Stimulated activated CD8-positive, alpha-beta memory T cell treated with anti-CD3 and anti-CD28 coated beads, Interleukin-12 subunit alpha, Interleukin-12 subunit beta, amount 100 ng/mL, for 24 hours (primary cell): ENCODE measurements around the gene CALN1.

Source experiments
- DNase-seq: peaks from one replicate; pipeline ENCODE4 v3.0.0-alpha.2; 2020; ENCODE audit errors: extremely low read depth

The CALN1 gene

GRCh38 chr7:72183835-72184234 is 228.3 kb downstream of the CALN1 start:
- no peak for DNase-seq

GRCh38 chr7:72182036-72182435 is 230.1 kb downstream of the CALN1 start:
- DNase-seq, result no peak

GRCh38 chr7:72176875-72177274 is 235.3 kb downstream of the CALN1 start:
- no peak for DNase-seq

- no peak for DNase-seq
Observed at GRCh38 chr7:72170475-72170874, 241.7 kb downstream of the CALN1 start.

- DNase-seq, result no peak
Observed at GRCh38 chr7:72163271-72163670, 248.9 kb downstream of the CALN1 start.

GRCh38 chr7:72161534-72161933 is 250.6 kb downstream of the CALN1 start:
- no peak for DNase-seq

GRCh38 chr7:72159911-72160310 is 252.2 kb downstream of the CALN1 start:
- DNase-seq, result no peak

- DNase-seq, result no peak
Observed at GRCh38 chr7:72156671-72157070, 255.5 kb downstream of the CALN1 start.

GRCh38 chr7:72153132-72153512 is 259.0 kb downstream of the CALN1 start:
- no peak for DNase-seq

- DNase-seq, result no peak
Observed at GRCh38 chr7:72152161-72153131, 259.7 kb downstream of the CALN1 start.

- DNase-seq, result no peak
Observed at GRCh38 chr7:72140566-72140965, 271.6 kb downstream of the CALN1 start.

GRCh38 chr7:72127136-72127535 is 285.0 kb downstream of the CALN1 start:
- DNase-seq, result no peak

- DNase-seq, result no peak
Observed at GRCh38 chr7:72123913-72124312, 288.2 kb downstream of the CALN1 start.

- no peak for DNase-seq
Observed at GRCh38 chr7:72118366-72118765, 293.8 kb downstream of the CALN1 start.

GRCh38 chr7:72114129-72114528 is 298.0 kb downstream of the CALN1 start:
- no peak for DNase-seq

- no peak for DNase-seq
Observed at GRCh38 chr7:72112992-72113391, 299.1 kb downstream of the CALN1 start.

- no peak for DNase-seq
Observed at GRCh38 chr7:72112530-72112929, 299.6 kb downstream of the CALN1 start.

- no peak for DNase-seq
Observed at GRCh38 chr7:72111086-72111485, 301.1 kb downstream of the CALN1 start.

- no peak for DNase-seq
Observed at GRCh38 chr7:72109566-72109965, 302.6 kb downstream of the CALN1 start.

- no peak for DNase-seq
Observed at GRCh38 chr7:72106405-72106804, 305.7 kb downstream of the CALN1 start.

GRCh38 chr7:72101444-72101843 is 310.7 kb downstream of the CALN1 start:
- no peak for DNase-seq

- no peak for DNase-seq
Observed at GRCh38 chr7:72099784-72100183, 312.4 kb downstream of the CALN1 start.

GRCh38 chr7:72098807-72099580 is 313.1 kb downstream of the CALN1 start:
- no peak for DNase-seq
